K562 (cell line): Measurements from ENCODE around the gene ATF6B. TPM values are rescaled to one million over a fixed set of nuclear protein-coding genes. Genes with fewer than 3 reads are reported as not detected.

Experiments
- AFF4 ChIP-seq: sonication (generic); formaldehyde crosslinking; IDR thresholded peaks from 2 replicates; pipeline ENCODE4 v1.8.0; 2023; ENCODE audit warnings: mild to moderate bottlenecking, missing genetic modification reagents
- ARHGAP35 ChIP-seq: fragments of 450-650 bp; IDR thresholded peaks from 2 replicates; pipeline ENCODE4 v1.6.1; 2018; ENCODE audit not compliant: partially characterized antibody
- ARNT ChIP-seq, 2 experiments: fragments of 450-650 bp; IDR thresholded peaks; 2 replicates each; pipeline ENCODE4 v1.6.1; 2016; ENCODE audit warnings: mild to moderate bottlenecking in 1 of 2
- C11orf30 ChIP-seq: fragments of 450-650 bp; IDR thresholded peaks from 2 replicates; pipeline ENCODE4 v1.6.1; 2016; ENCODE audit warnings: low read depth, mild to moderate bottlenecking
- CREM ChIP-seq: IDR thresholded peaks from 2 replicates; pipeline ENCODE4 v1.6.1; 2014; ENCODE audit warnings: antibody characterized with exemption, low read depth
- CTCF ChIP-seq, 3 experiments: IDR thresholded peaks in 2 of 3; conservative IDR thresholded peaks in 1 of 3; 2 replicates each; pipeline ENCODE4 v1.5.1; 2011 to 2012; ENCODE audit warnings: low read length in 3 of 3, mild to moderate bottlenecking in 3 of 3, control low read depth in 2 of 3, improper control_type of control experiment in 1 of 3, inconsistent platforms in 1 of 3, low read depth in 1 of 3, mixed read lengths in 1 of 3, moderate library complexity in 1 of 3; ENCODE audit not compliant: insufficient read depth in 2 of 3
- FOXO4 ChIP-seq: fragments of 450-650 bp; formaldehyde crosslinking; IDR thresholded peaks from 2 replicates; pipeline ENCODE4 v1.4.0; 2020; ENCODE audit warnings: mild to moderate bottlenecking, moderate library complexity
- GMEB1 ChIP-seq: fragments of 250-450 bp; sonication (Bioruptor Pico); IDR thresholded peaks from 2 replicates; pipeline ENCODE4 v1.4.0; 2020; ENCODE audit warnings: mild to moderate bottlenecking
- LEF1 ChIP-seq: fragments of 450-650 bp; IDR thresholded peaks from 2 replicates; pipeline ENCODE4 v1.6.1; 2016; ENCODE audit warnings: mild to moderate bottlenecking
- PURB ChIP-seq: sonication (generic); formaldehyde crosslinking; IDR thresholded peaks from 2 replicates; pipeline ENCODE4 v1.9.0; 2021; ENCODE audit warnings: low read depth, mild to moderate bottlenecking, missing genetic modification reagents
- SP1 ChIP-seq: sonication (generic); formaldehyde crosslinking; IDR thresholded peaks from 2 replicates; pipeline ENCODE4 v1.8.1; 2022; ENCODE audit warnings: mild to moderate bottlenecking, missing genetic modification reagents
- SREBF1 ChIP-seq: fragments of 150-350 bp; IDR thresholded peaks from 2 replicates; pipeline ENCODE4 v1.6.1; 2014; ENCODE audit warnings: antibody characterized with exemption, low read depth, low read length, borderline replicate concordance
- TAF1 ChIP-seq: IDR thresholded peaks from 2 replicates; pipeline ENCODE4 v1.6.1; 2011; ENCODE audit warnings: mild to moderate bottlenecking, low read length, moderate library complexity; ENCODE audit not compliant: insufficient read depth, control insufficient read depth, severe bottlenecking; ENCODE audit errors: extremely low read depth
- TEAD4 ChIP-seq, 2 experiments: sonication (generic) in 1 of 2; formaldehyde crosslinking in 1 of 2; IDR thresholded peaks; 2 replicates each; pipeline versions ENCODE4 v1.6.1 to v1.8.0; 2012 to 2022; ENCODE audit warnings: borderline replicate concordance in 1 of 2, inconsistent platforms in 1 of 2, low read length in 1 of 2, mild to moderate bottlenecking in 1 of 2, missing genetic modification reagents in 1 of 2
- ZBED1 ChIP-seq: IDR thresholded peaks from 2 replicates; pipeline ENCODE4 v1.6.1; 2014
- ZNF12 ChIP-seq: sonication (generic); formaldehyde crosslinking; IDR thresholded peaks from 2 replicates; pipeline ENCODE4 v1.4.0; 2020; ENCODE audit warnings: mild to moderate bottlenecking, missing genetic modification reagents
- ZNF589 ChIP-seq: fragments of 200-800 bp; sonication (Bioruptor generic); IDR thresholded peaks from 2 replicates; pipeline ENCODE4 v1.6.1; 2016; ENCODE audit warnings: low read depth, missing genetic modification characterization, missing compliant biosample characterization
- polyA plus RNA-seq, 8 experiments: library from polyadenylated mRNA; depleted of rRNA in 4 of 8; stranded (reverse) in 5 of 8; unstranded in 3 of 8; fragments of >200 nt; fragmentation: Nextera tagmentation in 2 of 8; fragmentation: Illumina TruSeq in 1 of 8; extraction: Ambion mirVana in 2 of 8; extraction: Trizol in 1 of 8; gene quantifications; 2 replicates each; pipeline versions ENCODE4 v1.2.1 to v1.2.3, GENCODE V29; 2011 to 2014; ENCODE audit warnings: inconsistent platforms in 1 of 8, missing spikeins in 1 of 8
- total RNA-seq, 7 experiments: library from RNA; depleted of rRNA in 6 of 7; stranded (reverse); fragments of >200 nt in 6 of 7; fragmentation: Illumina TruSeq in 2 of 7; extraction: Trizol in 2 of 7; gene quantifications; 2 replicates each; pipeline versions ENCODE4 v1.2.1 to v1.2.3, GENCODE V29; 2011 to 2021; ENCODE audit warnings: low replicate concordance in 1 of 7

Gene ATF6B
- total and polyA plus RNA-seq, 9 of the 15 experiments (the other 6 are each of a cell fraction or from before 2014, with no cell fraction given), result 20.7 to 131 (median 31.7) TPM

GRCh38 chr6:32153564-32154513 lies 25.8 kb upstream of the ATF6B start, which contains the start of gene PPT2 (continued):
- TF ChIP-seq FOXO4 (CRISPR knock-in tag), result no peak
- TF ChIP-seq ARHGAP35, result no peak
- no peak; the same call in 1 of the 2 replicates for TF ChIP-seq ZBED1
- peak; percentile 38; the same call in 1 of the 2 replicates for TF ChIP-seq SREBF1
- peak; percentile 83 for TF ChIP-seq SP1 (CRISPR knock-in tag)
- peak; percentile 99 for TF ChIP-seq CREM
- no peak; the same call in 1 of the 2 replicates for TF ChIP-seq TEAD4 (IDR thresholded peaks at IDR 0.05; ENCODE audit: low read length)
- TF ChIP-seq TEAD4 (CRISPR knock-in tag; IDR thresholded peaks at IDR 0.05; ENCODE audit: borderline replicate concordance), result 0 out of 2 replicates have a peak, but pooled peaks have one; percentile 7
- peak; percentile 10; the same call in 1 of the 2 replicates for TF ChIP-seq ZNF12 (CRISPR knock-in tag)
- peak; percentile 83 for TF ChIP-seq LEF1
- peak; percentile 88 for TF ChIP-seq ZNF589 (CRISPR knock-in tag)
- TF ChIP-seq ARNT (IDR thresholded peaks at IDR 0.05), result peak in 1 of 2 experiments; percentile 84; a peak in 3 of 4 replicates
- peak; percentile 92 for TF ChIP-seq AFF4 (CRISPR knock-in tag)
- TF ChIP-seq C11orf30, result peak; percentile 90
- TF ChIP-seq CTCF (IDR thresholded peaks at IDR 0.05 in 2 of 3, conservative IDR thresholded peaks at IDR 0.05 in 1 of 3; ENCODE audit: insufficient read depth in 2 of 3, low read depth in 1 of 3, low read length in 3 of 3), result peak; percentile 36 to 47 (median 40); a peak in 4 of 6 replicates
- TF ChIP-seq PURB (CRISPR knock-in tag), result no peak
- peak; percentile 86 for TF ChIP-seq GMEB1 (CRISPR knock-in tag)
- peak; percentile 69 for TF ChIP-seq TAF1
